IPS-11a (cell line): ENCODE results near the gene EEIG2.
"Not testable (repeated sequence)": the region's sequence is repeated elsewhere in the genome, so short reads cannot be mapped to it uniquely, and the experiment has no call there.

Source experiments
- H3K4me3 ChIP-seq: one replicate; pipeline ENCODE4 v1.5.1; 2013; ENCODE audit warnings: low read depth, low read length, control low read depth

EEIG2 gene

DNA sequence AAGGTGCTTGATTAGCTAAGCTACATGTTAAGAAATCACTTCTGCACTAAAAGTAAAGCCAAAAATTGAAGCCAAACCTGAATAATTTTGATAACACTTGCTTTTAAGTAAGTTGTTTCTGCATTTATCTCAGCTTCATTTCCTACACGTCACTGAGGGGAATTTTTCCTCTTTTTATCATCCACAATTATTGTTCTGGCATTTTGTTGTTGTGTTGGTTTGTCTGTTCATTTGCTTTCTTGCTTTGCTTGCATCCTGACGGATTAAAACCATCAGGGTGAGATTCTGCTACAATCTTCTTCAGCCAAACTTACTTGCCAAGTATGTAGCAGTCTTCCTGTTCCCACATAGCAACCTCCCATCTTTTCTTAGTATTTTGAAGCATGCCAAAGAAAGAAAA is 18.0 kb upstream of the EEIG2 start:
- no peak overlapping the region for H3K4me3 ChIP-seq

GRCh38 chr1:108547493-108547892 is 12.4 kb upstream of the EEIG2 start:
- not testable (repeated sequence) for H3K4me3 ChIP-seq

- no peak overlapping the region for H3K4me3 ChIP-seq
These were observed 8.6 kb upstream of the EEIG2 start for GRCh38 chr1:108551137-108551862.

DNA sequence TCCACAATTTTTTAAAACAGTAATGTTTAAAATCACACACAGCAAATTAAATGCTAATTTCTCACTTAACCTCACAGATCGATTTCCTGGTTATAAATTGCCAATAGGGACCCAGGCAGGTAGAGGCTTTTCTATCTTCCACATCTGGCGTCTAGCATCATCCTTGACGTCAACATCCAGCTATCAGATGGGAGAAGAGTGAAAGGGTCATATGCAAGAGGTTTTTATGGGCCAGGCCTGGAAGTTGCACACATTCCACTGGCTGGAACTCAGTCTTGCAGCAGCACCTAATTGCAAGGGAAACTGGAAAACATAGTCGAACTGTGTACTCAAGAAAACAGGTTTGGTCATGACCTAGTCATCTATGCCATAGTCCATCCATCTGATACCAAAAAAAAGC is 6.0 kb upstream of the EEIG2 start:
- H3K4me3 ChIP-seq, result no peak overlapping the region

GRCh38 chr1:108554682-108555427 is 5.0 kb upstream of the EEIG2 start:
- no peak overlapping the region for H3K4me3 ChIP-seq

DNA sequence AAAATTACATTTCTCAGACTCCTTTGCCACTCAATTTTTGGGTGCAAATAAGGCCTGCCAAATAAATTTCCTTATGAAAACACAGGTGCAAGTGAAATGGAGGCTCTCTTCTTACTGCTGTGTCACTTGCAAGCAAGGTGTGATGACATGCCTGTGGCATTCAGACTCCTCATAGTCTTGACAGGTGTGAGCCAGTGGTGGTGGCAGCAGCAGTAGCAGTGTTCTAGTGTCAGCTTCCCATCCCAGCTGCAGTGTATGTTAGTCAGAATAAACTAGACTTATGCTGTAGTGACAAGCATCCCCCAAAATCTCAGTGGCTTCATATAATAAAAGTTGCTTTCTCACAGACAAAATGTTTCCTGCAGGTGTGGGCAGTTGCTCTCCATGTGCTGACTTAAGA is 3.8 kb upstream of the EEIG2 start:
- no peak overlapping the region for H3K4me3 ChIP-seq

DNA sequence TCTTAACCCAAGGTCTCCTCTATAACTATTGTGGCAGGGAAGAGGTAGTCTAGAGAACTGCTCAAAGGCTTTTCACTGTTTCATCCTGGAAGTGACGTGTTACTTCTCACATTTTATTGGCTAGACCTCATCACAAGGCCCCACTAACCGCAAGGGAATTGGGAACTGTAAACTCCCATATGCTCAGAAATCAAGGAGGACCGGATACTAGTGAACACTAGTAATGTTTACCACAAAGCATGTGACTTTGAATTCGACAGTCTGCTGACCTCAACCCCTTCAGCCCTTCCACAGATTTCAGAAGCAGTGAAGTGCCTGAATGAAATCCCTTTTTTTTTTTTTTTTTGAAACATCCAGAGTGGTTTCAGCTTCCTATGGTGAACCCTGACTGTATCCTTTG is 3.4 kb upstream of the EEIG2 start:
- no peak overlapping the region for H3K4me3 ChIP-seq

DNA sequence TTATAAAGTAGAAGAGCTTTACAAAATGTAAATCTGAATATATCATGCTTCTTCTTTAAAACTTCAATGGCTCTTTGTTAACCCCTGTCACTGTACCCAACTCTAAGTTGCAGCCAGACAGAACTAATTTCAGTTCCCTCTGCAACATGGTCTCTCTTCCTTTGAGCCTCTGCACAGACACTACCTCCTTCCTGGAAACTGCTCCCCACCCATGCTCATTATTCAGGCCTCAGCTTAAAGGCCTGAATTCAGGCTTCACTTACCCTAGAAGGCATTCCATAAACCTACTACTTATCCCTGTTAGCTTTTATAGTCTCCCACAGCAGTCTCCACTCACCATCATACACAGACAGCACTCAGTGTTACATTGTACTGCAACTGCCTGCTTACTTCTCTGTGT is 2.6 kb upstream of the EEIG2 start:
- no peak overlapping the region for H3K4me3 ChIP-seq

DNA sequence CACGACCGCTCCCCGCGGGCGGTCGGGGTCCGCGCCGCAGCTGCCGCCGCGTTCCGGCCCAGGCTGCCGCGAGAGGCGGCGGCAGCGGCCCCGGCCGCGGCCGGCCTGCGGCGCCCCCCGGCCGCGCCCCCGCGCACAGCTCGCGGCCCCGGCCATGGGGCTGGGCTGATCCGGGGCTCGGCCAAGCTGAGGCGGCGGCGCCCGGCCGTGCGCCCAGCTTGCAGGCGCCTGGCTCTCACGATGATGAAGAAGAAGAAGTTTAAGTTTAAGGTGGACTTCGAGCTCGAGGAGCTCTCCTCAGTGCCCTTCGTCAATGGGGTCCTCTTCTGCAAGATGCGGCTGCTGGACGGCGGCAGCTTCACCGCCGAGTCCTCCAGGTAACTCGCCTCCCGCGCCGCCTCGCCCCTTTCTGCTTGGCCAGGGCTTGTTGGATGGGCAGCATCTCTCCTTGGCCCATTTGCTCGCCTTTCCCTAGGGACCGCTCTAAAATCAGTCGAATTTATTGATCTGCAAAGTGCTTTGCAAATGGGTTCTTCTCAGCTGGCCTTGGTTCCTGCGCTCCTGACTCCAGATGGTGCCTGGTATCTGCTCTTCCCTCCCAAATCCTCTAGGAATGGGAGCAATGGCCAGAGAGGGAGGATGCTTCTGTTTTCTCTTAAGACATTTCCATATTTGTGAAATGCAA is 431 bp downstream of the EEIG2 start:
- peak overlapping the region; percentile 71 for H3K4me3 ChIP-seq

DNA sequence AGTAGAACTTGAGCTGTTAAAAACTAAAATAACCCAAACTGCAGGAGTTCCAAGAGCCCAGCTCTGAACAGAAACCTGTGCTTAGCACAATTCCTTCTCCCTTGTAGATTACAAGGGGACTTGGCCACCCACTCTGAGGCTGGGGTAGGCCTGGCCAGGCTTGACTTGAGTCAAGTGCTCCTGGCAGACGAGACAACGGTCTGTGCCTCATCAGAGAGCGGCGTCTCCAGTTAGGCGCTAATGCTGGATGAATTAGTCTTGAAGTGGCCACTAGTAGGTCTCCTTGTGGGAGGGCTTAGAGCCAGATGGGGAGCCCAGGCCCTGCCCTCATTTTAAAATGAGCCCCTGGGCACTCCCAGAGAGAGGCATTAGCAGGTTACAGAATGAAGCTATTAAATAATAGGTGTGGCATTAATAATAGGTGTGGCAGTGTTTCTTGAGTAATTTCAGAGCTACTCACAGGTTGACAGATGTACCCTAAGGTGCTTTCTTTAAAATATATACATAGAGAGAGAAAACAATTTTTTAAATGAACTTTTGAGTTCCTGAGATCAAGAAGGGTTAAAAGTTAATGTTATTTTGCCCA is 1.1 kb downstream of the EEIG2 start:
- peak overlapping the region; percentile 71 for H3K4me3 ChIP-seq

DNA sequence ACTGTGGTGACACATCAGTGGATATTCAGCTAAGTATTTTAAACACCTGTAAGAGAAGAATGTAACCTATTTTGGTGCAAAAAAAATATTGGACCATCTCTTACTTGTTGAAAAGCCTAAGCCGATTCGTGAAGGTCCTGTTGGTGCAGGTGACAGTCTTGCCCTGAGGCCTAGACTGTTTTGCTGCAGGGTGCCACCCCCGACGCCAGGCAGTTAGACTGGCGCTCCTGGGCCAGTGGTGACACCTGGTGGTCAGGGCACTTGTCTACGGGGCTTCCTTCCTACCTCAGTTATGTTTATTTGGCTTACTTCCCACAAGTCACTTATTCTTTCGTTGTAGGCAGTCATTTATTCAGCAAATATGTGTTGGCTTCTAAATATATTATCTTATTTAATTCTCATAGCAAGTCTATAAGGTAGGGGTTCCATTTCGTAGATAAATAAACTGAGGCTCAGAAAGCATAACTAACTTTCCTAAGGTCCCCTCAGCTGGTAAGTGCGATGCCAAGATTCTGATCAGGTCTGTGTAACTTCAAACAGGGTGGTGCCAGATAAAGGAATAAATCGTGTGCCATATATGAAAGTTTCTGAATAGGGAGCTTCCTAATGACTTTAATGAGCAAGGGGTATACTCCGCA is 1.9 kb downstream of the EEIG2 start:
- H3K4me3 ChIP-seq, result no peak overlapping the region

DNA sequence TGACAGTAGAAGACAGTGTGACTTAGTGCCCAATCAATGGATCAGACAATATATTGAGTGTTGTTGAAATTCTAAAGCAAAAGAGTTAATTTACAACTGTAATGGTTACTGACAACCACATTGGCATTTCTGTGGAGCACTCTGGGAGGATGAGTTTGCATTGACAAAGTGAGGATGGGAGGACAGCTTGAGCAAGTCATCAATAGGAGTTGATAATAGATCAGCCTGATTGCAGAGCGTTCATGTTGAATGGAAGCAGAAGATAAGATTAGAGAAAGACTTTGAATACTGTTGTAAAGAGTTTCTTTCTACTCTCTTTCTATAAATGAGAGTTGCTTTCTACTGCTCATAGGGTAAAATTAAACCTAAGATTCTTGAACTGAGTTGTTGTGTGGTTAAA is 3.9 kb downstream of the EEIG2 start:
- no peak overlapping the region for H3K4me3 ChIP-seq

GRCh38 chr1:108565081-108565480 is 5.2 kb downstream of the EEIG2 start:
- H3K4me3 ChIP-seq, result no peak overlapping the region

DNA sequence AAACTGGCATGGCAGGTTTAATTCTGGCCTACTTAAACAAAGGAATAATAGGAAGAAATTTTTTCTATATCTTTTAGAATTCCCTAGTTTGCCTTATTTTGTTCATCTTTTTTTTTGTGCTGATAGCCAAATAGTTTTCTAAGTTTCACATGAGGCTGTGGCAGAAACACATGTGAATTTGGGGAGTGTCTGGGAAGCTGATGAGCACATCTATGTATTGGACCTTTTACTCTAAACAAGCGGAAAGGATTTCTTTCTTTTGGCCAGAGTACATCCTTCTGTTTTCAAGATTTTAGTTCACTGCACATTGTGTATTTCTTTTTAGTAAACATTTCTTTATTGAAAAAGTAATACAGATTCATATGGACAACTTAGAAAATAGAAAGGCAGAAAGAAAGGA is 5.6 kb downstream of the EEIG2 start:
- no peak overlapping the region for H3K4me3 ChIP-seq

DNA sequence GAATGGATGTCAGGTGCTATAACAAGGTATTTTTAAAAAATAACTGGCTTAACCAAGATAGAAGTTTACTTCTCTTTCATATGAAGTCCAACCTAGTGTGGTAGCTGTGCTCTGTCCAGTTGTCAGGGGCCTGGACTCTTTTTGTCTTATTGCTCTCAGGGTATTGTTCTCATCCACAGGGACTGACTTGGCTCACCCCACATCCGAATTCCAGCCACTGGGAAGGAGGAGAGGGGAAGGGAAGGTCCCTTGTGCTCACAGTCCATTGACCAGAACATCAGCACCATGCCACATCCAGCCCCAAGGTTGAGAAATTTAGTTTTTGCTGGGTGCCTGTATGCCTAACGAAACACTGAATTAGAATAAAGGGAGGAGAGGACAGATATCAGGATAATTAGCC is 8.7 kb downstream of the EEIG2 start:
- no peak overlapping the region for H3K4me3 ChIP-seq

GRCh38 chr1:108569097-108569728 is 9.3 kb downstream of the EEIG2 start:
- no peak overlapping the region for H3K4me3 ChIP-seq

- H3K4me3 ChIP-seq, result no peak overlapping the region
These were observed 10.2 kb downstream of the EEIG2 start for GRCh38 chr1:108570128-108570527.

DNA sequence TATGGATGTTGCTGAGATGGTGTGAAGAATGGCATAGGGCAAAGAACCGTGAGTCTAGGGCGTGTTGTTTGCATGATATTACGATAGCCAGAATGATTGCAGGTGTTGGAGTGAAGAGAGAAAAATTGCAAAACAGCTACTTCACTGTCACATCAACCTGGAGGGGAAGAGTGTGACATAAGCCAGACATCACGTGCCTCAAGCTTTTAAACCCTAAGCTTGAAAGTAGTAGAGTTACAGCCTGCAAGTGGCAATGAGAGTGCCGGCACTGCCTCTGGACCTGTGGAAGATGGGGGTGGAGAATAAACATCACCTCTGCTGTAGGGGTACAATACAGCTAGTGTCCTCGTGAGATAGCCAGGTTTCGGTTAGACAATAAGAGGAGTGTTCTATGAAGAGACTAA is 11.1 kb downstream of the EEIG2 start:
- H3K4me3 ChIP-seq, result no peak overlapping the region

DNA sequence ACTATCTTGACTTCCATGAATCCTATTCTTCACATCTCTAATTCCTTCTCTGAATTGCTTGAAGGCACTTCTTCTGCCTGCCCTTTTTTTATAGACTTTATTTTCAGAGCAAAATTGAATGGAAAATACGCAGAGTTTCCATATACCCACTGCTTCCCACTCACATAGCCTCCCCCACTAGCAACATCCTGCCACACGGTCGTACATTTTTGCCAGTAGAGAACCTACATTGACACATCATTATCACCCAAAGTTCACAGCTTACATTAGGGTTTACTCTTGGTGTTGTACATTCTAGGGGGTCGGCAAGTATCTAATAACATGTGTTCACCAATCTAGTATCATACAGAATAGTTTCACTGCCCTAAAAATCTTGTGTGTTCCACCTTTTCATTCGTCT is 12.3 kb downstream of the EEIG2 start:
- no peak overlapping the region for H3K4me3 ChIP-seq

- no peak overlapping the region for H3K4me3 ChIP-seq
These were observed 13.3 kb downstream of the EEIG2 start for GRCh38 chr1:108573183-108573582.

- H3K4me3 ChIP-seq, result no peak overlapping the region
These were observed 14.1 kb downstream of the EEIG2 start for GRCh38 chr1:108574008-108574407.
